ENCODE data around the gene DDC.

The DDC gene

GRCh38 chr7:50564640-50565558, at the start of gene DDC:
Gene DDC, minus strand, starts transcription at chr7:50565405. Its CDS starts 21,320 bp downstream, at chr7:50544085.
- no peak for DNase-seq

DNA sequence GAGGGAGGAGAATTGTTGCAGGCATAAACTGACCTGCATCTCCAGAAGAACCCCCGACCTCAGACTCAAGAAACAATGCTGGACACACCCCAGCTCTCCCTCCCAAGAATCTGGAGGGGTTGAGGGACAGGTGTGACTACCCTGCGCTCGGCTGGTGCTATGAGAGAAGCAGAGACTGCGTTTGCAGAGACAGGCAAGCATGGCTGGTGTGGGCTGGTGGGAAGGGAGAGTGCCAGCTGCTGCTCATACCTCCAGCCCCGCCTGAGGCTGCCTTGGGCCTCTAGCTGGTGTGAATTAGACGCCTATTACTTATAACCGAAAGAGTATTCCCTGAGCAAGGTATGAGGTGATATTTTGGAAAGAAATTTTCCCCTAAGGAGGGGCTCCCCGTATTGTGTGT, 48.3 kb upstream of the DDC start:
- no peak for DNase-seq

GRCh38 chr7:50612704-50613103, 47.5 kb upstream of the DDC start:
- no peak for DNase-seq

GRCh38 chr7:50610521-50611277, 45.5 kb upstream of the DDC start:
- no peak for DNase-seq

GRCh38 chr7:50608196-50608906, 43.1 kb upstream of the DDC start:
- DNase-seq = no peak

DNA sequence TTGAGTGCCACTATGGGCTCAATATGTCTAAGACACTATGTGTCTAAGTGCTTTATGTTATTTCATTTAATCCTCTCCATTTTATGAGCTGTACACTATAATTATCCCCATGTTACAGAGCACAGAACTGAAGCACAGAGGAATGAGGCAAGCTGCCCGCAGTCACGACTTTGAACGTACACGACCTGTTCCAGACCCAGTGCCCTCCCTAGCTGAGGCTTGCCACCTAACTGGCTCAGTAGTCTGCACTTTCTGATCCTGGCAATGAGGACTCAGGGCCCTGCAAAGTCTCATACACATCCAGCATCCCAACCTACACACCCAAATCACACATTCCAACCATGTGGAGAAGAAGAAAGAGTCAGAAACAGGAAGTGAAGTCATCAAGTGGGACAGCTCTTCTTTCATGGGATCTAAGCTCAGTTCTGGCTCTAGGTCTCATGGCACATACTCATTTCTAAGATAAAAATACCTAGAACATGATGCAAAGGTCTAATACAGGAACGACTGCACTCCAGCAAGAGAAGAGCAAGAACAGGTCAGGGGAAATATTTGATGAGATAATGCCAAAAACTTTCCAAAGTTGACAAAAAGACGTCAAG, 42.4 kb upstream of the DDC start:
- DNase-seq = no peak

GRCh38 chr7:50605059-50605458, 39.9 kb upstream of the DDC start:
- no peak for DNase-seq

- no peak for DNase-seq
These were observed 38.1 kb upstream of the DDC start for GRCh38 chr7:50603287-50603686.

DNA sequence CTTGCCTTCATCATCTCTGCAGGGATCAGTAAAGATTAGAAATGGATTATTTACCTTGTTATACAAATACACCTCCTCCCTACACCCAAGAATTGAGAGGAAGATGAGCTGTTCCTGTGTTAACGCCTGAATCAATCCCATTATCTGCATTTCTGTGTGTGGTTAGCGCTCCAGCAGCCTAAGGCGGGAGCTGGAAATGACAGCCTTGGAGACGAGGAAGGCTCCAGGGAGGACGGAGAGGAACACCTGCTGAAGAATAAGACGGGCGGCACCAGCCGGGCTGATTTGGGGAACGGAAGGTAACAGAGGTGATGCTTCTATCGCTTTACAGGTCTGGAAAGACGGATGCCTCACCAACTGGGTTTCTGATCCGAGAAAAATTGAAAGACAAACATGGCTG, 34.2 kb upstream of the DDC start:
- peak; percentile 34 for DNase-seq

DNA sequence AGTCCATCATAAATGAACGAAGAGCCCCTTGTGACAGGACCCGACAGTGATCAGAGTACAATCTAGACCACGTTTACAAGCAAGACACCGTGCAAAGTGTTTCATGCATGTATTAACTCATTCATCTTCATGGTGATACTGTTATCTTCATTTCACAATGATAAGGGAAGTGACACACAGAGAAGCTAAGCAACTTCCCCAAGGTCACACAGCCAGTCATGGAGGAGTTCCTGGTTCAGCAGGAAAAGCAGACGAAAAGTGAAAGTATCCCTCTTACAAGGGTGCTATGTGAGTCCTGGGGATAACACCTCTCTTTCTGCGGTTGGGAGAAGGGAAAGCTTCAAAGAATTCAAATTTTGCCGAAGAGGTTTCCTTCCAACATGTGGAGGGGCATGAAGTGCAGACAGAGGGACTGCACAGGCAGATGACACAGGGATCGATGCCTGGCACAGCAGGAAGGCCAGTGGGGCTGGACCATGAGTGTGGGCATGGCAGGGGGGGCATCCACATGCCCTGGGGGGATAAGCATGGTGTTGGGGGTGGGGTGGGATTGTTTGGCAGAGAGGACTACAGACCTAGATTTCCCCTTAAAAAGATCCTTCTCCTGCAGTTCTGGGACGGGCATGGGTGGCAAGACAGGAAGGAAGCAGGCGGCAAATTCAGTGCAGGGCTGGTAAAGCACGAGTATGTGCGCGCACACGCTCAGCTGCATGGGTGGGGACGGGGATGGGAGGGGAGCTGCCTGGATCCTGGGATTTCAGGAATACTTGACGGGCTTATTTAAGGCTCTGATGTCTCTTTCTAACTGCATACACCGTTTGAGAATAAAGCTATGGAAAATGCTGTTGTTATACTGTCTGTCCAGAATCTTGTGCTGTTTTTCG, 33.5 kb upstream of the DDC start:
- no peak for DNase-seq

GRCh38 chr7:50596484-50596883, 31.3 kb upstream of the DDC start:
- DNase-seq = no peak

DNA sequence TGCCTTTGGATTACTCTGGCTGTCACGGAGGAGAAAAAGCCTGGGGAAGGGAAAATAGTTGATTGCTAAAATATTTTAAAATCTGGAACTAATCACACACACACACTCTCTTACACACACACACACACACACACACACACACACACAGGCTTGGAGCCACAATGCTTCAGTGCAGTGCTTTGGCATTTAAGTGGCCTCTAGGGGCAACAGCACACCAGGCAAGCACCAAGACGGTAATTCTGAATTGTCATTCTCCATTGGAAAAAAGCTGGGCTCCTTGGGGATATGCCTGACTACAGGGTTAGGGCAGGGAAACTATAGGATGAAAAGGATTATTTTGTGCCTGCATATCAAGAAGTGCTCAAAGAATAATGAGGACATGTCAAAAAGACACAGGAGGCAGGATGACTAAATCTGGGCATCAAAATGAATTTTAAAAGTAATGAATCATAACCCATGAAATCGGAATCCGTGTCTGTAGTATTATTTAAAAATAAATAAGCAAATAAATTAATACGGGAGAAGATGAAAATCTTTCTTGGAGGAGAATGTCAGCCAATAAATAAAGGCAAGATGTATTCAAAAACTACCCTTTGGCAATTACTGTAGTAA, 30.4 kb upstream of the DDC start:
- DNase-seq = no peak

- DNase-seq = no peak
These were observed 29.7 kb upstream of the DDC start for GRCh38 chr7:50594734-50595485.

DNA sequence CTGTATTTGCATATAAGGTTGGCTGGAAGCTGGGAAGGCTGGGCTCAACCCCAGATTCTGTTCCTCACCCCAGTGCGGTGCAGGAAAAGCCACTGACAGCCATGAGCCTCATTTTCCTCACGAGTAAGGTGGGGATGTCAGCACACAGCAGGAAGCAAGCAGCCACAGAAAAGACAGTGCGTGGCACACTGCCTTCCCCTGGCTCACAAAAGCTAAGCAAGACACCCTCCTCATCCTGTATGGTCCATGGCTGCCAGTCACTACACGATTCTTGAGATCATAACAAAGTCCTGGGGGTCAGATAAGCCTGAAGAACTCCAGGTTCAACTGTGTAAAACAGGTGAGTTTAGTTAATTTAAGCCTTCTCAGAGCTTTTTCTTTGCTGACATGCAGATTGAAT, 28.9 kb upstream of the DDC start:
- DNase-seq = no peak

GRCh38 chr7:50592940-50593339, 27.7 kb upstream of the DDC start:
- DNase-seq = no peak

GRCh38 chr7:50591480-50592438, 26.6 kb upstream of the DDC start:
- no peak for DNase-seq

GRCh38 chr7:50591098-50591479, 25.9 kb upstream of the DDC start:
- DNase-seq = no peak

GRCh38 chr7:50590535-50590934, 25.3 kb upstream of the DDC start:
- no peak for DNase-seq

- DNase-seq = no peak
These were observed 24.2 kb upstream of the DDC start for GRCh38 chr7:50589364-50589763.

GRCh38 chr7:50588937-50589336, 23.7 kb upstream of the DDC start:
- DNase-seq = no peak
